ENCODE measurements around the gene RALA.
"Not testable (repeated sequence)": the region's sequence is repeated elsewhere in the genome, so short reads cannot be mapped to it uniquely, and the experiment has no call there.

The RALA gene

GRCh38 chr7:39650676-39651075 is 27.3 kb downstream of the RALA start:
- no peak for DNase-seq

DNA sequence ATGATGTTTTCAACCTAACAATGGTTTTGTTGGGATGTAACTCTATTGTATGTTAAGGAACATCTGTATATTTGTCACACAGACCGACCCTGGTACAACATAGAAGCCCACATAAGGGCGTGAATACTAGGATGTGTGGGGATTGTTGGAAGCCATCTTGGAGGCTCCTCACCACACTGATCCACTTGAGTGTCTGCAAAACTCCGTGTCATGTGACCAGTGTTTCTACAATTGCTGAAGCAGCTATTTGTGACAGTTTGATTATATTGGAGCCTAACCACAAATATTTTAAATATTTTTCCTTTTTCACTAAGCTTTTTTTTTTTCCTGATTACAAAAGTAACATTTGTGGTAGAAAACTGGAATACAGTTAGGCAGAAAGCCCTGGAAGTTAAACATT is 27.9 kb downstream of the RALA start:
- DNase-seq: no peak

- DNase-seq: peak; percentile 2
Observed at GRCh38 chr7:39656415-39656814, 33.0 kb downstream of the RALA start.

DNA sequence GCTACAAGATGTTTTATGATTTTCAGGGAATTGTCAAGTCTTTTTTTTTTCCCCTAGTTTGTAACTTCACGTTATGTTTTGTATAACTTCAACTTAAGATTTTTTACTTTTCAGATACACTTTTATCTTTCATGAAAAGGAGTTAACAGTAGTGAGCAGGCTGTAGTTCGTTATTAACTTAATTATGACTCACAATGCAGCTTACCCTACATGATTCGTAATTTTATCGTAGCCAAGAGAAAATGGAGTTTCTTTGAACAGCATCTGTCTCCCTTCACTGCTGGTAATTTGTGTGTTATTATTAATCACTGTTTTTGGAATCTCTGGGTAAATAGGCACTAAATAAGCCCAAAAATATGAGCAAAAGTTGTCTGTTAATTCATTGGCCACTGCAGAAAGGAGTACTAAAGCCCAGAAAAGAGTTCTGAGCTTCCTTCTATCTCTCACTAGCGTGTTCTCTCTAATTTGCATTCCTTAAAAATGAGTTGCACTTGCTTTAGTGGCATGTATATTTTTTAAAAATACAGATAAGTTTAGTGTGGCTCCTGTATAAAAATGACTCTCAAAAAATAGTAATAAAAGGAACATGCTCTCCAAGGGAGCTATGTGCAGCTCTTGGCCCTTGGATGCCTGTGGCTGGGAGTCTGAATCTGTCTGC is 36.1 kb downstream of the RALA start:
- no peak for DNase-seq

DNA sequence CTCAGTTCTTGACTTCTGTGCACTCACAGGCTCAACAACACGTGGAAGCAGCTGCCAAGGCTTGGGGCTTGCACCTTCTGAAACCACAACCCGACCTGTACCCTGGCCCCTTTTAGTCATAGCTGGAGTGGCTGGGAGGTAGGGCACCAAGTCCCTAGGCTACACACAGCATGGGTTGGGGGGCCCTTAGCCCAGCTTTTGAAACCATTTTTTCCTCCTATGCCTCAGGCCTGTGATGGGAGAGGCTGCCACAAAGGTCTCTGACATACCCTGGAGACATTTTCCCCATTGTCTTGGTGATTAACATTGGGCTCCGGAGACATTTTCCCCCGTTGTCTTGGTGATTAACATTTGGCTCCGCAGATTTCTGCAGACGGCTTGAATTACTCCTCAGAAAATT is 38.6 kb downstream of the RALA start:
- no peak for DNase-seq

DNA sequence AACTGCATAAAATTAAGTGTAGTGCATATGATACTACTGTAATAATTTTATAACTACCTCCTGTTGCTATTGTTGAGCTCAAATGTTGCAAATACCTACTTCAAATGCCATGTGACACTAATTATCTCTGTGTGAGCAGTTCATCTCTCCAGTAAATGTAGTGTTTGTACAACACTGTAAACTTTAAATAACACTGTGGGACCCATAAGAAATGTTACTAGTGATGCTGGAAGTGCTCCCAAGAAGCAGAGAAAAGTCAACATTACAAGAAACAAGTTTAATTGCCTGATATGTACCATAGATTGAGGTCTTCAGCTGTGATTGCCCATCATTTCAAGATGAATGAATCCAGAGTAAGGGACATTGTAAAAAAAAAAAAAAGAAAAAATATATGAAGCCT is 39.9 kb downstream of the RALA start:
- DNase-seq: no peak

DNA sequence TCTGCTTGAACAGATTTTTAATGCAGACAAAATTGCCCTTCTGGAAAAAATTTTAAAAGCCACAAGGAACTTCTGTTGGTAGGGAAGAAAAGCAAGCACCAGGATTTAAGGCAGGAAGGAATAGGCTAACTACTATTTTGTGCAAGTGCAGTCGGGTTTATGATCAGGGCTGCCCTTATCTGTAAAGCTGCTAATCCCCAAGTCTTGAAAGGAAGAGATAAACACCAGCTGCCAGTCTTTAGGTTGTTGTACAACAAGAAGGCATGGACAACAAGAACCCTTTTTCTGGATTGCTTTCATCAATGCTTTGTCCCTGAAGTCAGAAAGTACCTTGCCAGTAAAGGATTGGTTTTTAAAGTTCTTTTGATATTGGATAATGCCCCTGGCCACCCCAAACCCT is 40.7 kb downstream of the RALA start:
- DNase-seq: no peak

GRCh38 chr7:39664585-39664984 is 41.2 kb downstream of the RALA start:
- no peak for DNase-seq

- no peak for DNase-seq
Observed at GRCh38 chr7:39666562-39666961, 43.2 kb downstream of the RALA start.

- DNase-seq: no peak
Observed at GRCh38 chr7:39667341-39667923, 44.1 kb downstream of the RALA start.

- DNase-seq: not testable (repeated sequence)
Observed at GRCh38 chr7:39668280-39668679, 44.9 kb downstream of the RALA start.

DNA sequence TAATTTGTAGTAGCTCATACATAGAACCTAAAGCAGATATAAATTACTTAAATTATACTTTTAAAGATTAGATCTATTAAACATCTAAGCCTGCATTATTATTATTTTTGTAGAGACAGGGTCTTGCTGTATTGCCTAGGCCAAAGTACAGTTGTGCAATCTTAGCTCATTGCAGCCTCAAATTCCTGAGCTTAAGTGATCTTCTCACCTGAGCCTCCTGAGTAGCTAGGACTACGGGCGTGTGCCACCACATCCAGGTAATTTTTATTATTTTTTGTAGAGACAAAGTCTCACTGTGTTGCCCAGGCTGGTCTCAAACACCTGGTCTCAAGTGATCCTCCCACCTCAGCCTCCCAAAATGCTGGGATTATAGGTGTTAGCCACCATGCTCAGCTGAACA is 46.7 kb downstream of the RALA start:
- DNase-seq: no peak

DNA sequence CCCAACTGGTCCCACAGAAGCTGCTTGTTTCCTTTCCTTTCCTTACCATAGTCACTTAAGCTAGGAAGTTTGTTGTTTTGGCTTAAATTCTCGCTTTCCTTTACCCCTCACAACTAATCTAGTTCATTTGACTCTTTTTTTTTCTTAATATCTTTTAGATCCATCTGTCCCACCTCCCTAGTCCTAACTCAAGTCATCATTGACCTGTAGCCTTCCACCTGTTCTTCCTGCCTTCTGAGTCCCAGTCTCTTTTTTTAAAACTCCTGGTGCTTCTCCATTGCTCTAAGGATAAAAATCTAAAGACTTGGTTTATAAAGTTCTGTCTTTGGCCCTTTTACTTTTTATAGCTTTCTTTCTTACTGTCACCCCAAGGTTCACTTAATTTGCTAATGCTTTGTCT is 47.6 kb downstream of the RALA start:
- no peak for DNase-seq

DNA sequence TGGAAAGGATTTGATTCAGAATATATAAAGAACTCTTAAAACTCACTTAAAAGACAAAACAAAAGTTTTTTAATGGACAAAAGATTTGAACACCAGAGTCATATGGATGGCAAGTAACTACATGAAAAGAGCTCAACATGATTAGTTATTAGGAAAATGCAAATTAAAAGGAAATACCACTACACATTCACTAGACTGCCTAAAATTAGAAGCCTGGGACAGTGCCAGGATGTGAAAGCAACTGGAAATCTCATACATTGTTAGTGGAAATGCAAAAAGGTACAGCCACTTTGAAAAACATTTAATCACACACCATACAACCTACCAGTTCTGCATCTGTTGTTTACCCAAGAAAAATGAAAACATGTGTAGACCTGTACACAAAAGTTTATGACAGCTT is 48.8 kb downstream of the RALA start:
- no peak for DNase-seq

GRCh38 chr7:39673868-39674267 is 50.5 kb downstream of the RALA start:
- DNase-seq: no peak

DNA sequence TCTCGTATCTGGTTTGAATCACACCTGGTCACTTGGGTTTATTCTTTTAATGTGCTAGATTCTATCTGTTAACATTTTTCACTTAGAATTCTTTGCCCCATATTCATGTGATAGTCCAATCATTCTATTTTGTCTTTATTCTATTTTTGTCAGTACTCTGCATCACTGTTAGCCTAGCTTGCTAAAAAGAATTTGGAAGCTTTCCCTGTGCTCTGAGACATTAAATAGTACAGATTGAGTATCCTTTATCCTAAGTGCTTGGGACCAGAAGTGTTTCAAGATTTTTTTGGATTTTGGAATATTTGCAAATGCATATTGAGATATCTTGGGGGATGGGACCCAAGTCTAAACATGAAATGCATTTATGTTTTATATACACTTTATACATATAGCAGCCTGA is 51.0 kb downstream of the RALA start:
- DNase-seq: no peak

DNA sequence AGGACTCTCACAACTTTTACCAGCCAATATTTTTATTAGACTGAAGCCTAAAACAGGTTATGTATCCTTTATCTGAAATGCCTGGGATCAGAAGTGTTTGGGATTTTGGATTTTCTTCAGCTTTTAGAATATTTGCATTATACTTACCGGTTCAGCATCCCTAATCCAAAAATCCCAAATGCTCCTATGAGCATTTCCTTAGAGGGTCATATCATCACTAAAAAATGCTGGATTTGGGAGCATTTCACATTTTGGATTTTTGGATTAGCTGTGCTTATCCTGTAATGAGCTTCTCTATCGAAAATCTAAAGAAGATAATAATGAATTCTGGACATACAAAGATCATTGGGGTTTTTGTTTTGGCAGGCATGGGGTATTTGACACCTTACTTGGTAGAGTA is 53.0 kb downstream of the RALA start:
- no peak for DNase-seq

DNA sequence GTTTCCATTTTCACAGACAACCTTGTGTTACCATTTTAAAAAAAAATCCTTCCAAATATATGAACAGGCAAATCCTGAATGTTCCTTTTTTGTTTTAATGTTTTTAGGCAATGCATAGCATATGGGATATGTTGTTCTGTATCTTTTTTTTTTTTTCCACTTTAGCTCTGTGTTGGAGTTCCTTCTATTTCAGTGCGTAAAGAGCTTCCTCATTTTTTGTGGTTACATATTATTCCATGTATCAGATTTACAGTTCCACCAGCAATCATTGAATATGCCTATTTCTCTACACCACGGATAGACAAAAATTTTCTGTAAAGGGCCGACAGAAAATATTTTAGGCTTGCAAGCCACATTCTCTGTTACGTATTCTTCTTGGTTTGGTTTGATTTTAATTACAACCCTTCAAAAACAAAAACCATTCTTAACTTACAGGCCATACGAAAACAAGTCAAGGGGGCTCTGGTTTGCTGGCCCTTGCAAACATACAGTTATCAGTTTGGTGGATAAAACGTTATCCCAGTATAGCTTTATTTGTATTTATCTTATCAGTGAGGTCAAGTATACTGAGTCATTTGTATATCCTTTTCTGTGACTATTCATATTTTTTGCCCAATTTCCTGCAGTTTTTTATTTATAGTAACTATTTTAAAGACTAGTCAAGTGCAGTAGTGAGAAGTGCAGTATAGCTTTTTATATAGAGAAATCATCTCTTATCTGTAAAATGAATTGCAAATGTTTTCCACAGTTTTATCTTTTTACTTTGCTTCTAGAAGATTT is 55.7 kb downstream of the RALA start:
- DNase-seq: no peak

DNA sequence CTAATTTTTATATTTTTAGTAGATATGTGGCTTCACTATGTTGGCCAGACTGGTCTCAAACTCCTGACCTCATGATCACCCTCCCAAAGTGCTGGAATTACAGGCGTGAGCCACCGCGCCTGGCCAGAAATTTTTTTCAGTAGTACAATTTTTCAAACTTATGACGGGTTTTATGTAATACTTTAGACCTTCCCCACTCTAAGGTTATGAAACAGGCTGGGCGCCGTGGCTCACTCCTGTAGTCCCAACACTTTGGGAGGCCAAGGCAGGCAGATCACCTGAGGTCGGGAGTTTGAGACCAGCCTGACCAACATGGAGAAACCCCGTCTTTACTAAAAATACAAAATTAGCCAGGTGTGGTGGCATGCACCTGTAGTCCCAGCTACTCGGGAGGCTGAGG is 56.5 kb downstream of the RALA start:
- DNase-seq: not testable (repeated sequence)

GRCh38 chr7:39681887-39682441 is 58.6 kb downstream of the RALA start:
- DNase-seq: no peak

DNA sequence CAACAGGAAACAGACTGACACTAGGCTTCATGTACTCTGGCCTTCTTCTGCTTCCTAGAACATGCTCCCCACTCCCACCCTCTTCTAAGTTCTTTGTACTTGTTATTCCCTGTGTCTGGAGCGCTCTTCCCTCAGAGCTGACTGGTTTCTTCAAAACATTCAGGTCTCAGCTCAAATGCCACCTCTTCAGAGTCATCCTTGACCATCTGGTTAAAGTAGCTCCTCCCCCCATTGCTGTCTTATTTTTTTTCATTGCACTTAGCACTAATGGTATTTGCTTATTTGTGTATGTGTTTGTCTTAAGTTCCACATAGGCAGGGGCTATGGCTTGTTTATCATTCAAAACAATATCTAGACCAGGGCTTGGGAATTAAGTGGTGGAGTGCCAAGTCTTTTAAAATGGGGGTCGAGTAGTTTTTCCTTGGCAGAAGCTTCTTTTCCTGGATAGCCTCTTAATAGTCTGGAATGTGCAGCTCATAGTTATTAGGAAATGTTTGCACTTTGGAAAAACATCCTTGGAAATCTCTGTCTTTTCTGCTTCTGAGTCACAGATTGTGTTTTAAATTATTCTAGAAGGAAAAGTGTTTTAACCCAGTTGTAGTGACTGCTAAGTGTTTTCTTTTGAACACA is 60.0 kb downstream of the RALA start:
- DNase-seq: no peak

DNA sequence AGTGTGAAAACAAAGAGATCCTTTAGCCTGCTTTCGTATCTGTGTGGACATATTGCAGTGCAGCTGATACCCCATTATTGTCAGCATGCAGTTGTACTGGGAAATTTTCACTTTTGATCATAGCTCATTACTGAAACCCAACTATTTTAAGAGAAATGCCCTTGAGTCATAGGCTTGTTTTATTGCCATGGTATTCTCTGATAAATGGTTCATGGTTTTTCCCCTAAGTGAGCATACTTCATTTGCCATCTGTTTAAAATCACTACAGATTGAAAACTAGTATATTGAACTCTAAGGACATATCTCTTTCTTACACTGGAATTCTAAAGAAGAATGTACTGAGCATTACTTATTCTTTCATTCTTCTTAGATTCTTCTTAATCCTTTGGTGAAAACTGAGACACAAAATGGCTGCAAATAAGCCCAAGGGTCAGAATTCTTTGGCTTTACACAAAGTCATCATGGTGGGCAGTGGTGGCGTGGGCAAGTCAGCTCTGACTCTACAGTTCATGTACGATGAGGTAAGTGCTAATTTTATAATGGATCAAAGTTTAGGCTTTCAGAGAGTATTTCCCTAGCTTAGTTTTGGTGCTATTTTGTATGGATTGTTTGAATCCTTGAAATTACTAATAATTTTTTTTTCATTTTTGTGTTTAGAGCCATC is 63.0 kb downstream of the RALA start:
- DNase-seq: no peak

Measured in NCI-H1436 (cell line).